Stimulated activated CD8-positive, alpha-beta memory T cell treated with anti-CD3 and anti-CD28 coated beads, Interleukin-15, amount 100 ng/mL, for 48 hours (primary cell): ENCODE data around the gene PEAR1.

Source experiments
- DNase-seq, 2 donors: peaks; one replicate each; pipeline ENCODE4 v3.0.0-alpha.2; 2020; ENCODE audit warnings: low read depth in 2 of 2

PEAR1 gene

DNA sequence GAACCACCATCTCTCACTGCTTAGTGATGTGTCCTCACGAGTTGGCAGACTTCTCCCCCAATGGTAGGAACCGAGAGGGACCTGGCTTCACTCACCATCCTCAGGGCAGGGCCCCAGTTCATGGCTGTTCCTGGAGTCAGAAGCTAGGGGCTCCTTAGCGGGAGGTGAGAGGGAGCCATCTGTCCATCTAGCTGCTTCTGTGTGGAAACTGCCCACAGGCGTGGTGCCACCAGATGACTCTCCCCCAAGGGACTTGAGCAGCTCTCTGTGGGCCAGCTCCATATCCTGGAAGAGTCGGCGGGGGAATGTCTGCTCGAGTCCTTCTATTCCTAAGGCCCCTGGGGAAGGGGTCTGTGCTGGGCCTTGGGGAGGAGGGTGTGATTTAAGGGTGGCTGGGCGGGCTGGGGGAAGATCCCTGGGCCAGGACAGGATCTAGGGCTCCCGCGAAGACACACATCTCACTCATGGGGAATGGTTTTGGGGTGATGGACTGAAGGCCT is 43.3 kb downstream of the PEAR1 start:
- DNase-seq: no peak

DNA sequence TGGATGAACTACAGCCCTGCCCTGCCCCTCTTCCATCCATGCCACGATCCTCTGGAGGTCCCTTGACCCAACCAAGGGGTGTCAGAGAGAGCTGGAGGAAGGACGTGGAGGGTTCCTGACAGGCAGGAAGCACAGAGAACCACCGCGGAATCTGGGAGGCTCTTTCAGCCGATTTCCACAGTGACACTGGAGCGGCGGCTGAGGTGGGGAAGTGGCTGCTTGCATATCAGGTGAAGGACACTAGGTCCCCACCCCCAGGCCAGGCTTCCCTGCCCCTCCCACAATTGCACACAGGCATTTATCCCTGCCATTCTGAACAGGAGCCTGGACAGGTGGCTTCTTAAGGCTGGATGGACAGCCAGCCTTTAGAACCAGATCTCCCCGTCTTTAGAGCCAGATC is 44.4 kb downstream of the PEAR1 start:
- DNase-seq: no peak

DNA sequence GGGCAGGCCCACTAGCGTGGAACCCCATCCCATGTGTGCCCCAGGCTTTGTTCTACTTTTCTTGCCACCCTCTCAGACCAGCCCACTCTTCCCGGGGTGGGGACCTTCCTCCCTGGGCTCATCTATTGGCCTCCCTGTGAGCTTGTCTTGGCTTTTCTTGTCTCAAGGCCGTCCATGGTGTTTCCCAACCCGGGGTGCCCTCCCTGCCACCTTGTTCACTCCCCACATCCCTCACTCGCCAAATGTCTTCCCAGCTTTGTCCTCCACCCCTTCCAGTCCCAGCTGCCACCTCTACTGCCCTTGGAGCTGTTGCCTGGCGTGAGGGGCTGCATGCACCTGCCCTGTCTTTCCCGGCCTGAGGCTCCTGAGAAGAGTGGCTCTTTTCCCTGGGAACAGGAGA is 45.3 kb downstream of the PEAR1 start:
- DNase-seq: no peak

DNA sequence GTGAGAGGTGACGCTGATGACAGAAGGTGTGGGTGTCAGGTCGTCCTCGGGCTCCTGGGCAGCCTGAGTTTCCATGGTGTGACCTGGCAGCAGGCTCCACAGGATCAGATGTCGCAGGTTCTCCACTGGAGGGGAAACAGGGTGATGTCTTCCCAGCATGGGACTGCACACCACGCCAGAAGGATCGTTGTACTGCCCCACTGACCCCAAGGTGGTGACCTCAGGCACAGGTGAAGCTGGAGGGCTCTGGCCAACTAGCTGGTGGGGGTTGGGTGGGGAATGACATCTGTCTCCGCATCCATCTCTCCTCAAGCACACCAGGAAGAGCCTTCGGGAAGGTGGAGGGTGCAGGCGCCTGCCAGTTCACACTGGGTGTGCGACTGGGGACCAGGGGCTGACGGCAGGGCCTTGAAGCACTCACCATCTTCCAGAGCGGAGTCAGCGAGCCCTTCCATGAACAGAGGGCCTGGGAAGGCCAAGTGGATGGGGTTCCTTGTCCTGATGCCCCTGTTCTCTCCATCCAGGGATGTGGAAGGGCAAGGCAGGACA is 46.3 kb downstream of the PEAR1 start:
- no peak for DNase-seq

DNA sequence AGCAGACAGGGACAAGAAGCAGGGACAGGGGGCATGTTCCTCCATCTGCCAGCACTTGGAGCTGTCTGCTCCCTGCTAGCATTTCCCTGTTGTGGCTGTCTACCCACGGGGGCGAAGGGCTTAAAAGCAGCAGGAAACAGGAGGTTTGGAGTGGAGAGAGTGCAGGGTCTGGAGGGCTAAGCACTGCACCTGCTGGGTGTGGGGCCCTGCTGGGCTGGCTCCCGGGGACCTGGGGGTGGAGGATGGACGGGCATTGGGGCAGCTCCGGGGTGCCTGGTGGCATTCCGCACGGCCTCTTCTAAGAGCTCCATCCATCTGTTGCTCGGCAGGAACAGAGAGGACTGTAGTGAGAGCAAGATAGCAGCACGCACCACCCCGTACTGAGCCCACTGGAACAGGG is 48.2 kb downstream of the PEAR1 start:
- DNase-seq: no peak

DNA sequence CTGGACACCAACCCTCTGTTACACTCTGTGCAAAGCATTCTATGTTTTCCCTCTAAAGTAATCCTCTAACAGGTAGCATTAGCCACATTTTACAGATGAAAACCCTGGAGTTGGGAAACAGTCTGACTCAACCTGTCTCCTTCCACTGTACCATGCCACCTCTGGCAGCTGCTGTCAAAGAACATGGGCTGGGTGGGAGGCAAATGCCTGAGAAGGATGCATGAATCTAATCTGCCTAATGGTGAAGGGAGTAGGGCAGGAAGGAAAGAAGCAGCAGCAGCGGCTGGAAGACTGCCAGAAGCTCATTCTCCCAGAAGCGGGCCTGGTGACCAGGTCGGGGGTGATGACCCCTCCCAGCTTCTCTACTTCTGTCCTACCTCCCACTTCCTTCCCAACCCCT is 48.7 kb downstream of the PEAR1 start:
- DNase-seq: no peak

DNA sequence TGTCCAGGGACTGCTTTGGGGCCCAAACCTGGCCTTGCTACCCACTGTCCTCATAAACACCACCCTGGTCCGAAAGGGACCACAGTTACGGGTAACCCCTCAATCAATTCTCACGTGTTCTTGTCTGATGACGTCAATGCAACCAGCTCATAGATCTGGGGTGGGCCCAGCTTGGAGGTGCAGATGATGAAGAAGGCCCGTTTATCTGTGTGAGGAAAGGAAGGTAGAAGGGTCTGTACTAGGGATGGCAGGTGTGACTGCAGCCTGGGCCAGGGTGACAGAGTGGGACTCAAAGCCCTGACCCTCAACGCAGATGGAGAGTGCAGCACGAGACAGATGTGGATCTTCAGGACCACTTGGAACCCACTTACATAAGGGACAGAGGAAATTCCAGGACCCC is 49.1 kb downstream of the PEAR1 start:
- DNase-seq: no peak

DNA sequence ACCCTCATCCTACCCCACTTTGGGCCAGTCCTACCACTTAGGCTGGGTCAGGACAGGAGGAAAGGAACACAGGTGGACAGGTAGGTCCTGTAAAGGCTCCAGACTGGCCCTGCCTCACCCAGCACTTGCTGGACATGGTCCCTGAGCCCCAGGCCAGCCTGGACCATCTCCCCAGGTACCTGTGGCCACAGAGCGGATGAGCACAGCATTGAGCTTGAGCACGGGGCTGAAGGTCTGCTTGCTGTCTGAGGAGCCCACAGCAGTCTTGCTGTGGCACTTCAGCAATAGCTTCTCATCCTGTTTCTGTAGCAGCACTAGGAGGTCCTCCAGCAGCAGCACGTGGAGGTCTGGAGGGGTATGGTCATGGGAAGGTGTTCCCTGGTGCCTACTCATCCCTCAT is 50.2 kb downstream of the PEAR1 start:
- DNase-seq: no peak

DNA sequence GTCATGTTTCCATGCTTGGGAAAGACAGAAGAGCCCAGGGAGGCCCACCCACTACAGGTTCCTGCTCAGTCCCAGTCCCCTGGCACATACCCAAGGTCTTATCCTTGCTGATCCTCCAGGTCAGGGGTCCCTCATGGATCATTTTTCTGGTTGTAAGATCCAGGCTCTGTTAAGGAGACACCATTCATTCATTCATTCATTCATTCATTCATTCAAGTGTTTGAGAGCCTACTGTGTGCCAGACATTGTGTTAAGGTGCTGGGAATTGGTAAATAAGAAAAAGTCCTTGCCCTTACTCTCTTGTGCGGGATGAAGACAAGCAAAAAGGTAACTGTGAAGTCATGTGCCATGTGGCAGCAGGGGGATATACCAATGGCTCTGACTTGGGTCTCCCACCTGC is 50.8 kb downstream of the PEAR1 start:
- DNase-seq: no peak

DNA sequence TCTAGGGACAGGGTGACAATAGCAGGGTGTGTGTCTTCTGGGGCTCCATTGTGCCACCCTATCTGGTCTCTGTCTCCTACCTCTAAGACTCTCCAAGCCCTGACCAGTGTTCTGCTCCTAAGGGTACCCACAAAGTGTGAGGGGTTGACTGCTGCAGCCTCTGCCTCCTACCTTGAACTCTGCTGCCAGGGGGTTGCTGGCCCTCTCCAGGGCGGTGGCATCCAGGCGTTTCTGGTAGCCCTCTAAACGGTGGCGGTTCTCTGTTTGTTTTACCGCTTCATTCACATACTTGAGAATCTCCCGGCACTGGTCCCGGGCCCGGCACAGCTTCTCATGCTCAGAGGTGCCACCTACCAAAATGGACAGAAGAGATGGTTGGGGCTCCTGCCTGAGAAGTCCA is 51.3 kb downstream of the PEAR1 start:
- DNase-seq: no peak

DNA sequence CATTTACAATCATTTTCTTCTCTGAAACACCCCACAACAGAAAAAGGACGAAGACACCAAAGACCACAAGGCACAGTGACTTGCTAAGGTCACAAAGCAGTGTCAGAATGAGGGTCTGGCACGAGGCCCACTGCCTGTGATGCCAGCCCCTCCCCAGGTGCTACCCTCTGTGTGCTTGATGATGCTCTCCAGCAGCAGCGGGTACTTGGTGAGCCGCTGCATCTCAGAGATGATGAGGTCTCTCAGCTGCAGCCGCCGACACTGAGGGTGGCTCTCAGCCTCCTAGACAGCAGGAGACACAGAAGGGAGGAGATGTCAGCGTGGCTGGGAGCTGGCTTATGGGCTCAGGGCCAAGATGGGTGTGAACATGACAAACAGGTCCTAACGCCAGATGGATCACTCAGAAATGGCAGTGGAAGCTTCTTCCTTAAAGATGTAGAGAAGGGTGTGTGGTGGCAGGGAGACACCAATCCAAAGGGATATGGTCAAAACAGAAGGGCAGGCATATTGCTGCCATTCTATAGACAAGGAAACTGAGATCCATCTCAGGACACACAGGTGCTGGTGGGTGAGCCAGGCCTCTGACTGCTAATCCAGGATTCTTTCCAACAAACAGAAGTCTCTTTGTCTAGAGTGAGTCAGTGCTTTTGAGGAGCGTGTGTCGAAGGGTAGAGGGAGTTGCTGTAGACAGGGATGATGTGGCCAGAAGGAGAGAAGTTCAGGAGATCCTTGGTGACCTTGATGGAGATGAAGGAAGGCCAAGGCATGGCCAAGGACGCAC is 52.6 kb downstream of the PEAR1 start:
- DNase-seq: no peak

DNA sequence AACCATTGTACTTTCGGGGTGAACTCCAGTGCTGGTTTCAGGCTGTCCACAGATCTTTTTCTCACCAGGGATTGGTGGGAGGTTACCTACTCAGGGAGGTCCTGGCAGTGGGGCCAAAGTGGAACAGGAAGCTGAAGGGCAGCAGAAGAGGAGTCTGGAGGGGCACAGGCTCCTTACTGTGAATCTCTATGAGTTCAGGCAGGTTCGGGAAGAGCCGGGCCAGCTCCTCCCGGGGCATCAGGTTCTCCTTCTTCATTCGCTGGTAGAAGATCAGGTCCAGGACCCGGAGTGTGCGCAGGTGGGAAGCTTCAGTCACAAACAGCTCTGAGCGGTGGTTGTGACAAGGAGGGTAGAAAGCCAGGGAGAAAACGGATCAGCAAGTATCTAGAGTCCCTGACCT is 53.6 kb downstream of the PEAR1 start:
- DNase-seq: no peak

DNA sequence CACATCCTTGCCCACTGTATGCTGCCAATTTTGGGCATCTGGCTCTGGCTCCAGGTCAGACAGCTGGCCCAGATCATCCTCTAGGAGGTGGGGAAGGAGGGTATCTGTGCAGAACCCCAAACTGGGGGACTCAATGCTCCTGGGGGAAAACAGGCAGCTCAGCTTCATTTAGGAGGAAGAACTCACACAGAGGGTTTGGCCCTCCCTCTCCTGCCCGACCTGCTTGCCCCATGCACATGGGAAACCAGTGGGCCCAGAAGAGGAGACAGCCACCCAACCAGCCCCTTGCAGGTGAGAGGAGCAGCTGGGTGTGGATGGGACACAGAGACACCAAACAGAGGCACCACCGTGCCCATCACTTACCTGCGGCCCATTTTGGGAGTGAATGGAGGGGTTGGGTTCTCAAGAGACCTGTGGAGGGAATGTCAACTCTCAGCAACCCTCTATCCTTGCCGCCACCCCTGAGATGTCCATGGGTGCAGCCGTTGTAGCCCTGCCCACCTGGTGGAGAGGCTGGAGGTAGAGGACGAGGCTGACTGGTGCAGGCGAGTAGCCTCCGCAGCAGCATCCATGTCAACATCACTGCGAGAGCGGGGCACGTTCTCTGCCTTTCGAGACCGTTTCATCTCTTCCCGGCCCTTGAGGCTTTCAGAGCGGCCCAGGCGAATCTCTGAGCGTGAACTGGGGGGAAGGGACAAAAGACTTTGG is 54.5 kb downstream of the PEAR1 start:
- no peak for DNase-seq

DNA sequence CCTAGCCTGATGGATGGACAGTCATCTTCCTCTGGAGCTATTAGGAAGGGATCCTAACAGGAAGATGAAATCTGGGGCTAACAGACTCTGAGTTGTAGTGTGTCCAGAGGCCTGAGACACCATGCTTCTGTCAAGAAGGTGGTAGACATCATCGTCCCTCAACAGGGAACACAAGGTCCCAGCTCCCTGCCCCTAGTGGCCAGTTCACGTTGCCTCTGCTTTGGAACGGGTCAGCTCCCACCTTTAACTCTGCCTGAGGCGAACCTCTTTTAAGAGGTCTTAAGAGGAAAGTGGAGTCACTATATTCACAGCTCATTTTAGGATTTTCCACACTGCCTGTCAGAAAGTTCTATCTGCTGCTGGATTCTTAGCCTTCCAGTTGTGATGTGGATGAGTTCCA is 55.2 kb downstream of the PEAR1 start:
- DNase-seq: no peak

DNA sequence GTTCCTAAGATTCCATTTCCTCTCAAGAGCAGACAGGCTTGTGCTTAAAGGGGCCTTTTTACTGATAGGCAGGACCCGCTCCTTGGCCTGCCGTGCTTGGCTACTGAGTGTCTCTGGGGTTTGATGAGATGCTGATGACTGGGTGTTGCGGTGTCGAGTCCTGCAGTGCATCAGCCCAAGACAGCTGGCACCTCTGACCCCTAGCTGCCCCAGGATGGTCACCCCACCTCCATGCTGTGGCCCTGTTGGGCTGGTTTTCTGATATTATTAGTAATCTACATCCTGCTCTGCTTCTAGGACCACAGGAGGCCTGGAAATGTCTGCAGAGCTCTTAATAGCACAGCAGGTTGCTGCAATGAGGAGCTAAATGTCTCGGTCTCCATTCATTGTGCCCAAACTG is 55.6 kb downstream of the PEAR1 start:
- no peak for DNase-seq

DNA sequence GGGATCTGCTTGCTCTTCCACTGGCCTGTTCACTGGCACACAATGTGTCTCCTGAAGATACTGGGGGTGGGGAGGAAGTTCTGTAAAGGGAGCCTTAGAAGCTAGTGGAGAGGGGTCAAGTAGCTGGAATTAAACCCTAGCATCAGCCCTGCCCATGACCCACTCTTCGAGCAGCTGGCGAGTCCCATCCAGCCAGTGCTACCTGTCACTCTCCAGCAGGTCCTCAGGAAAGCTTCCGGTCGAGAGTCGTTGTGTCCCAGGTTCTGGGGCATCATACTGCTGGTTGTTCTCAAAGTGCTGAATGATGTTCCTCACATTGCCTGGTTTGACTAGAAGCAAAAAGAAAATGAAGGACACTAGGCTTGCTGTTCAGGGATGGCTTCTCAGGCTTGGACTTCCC is 57.9 kb downstream of the PEAR1 start:
- DNase-seq: no peak

DNA sequence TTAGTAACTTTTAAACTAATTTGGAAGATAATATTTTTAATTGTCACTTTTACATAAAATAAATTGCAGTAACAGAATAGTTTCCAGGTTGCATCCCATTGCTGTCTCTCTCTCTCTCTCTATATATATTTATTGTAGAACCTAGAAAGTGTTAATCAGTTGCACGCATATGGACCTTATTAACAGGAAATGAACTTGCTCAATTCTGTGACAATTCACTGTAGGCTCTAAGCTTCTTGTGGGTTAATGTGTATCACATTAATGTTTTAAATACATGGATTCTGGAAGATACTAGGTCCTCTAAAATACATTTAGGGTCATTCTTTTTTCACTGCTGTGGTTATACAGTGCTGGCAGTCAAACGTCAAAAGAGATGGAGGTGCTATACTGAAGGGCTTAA is 60.1 kb downstream of the PEAR1 start:
- DNase-seq: no peak

DNA sequence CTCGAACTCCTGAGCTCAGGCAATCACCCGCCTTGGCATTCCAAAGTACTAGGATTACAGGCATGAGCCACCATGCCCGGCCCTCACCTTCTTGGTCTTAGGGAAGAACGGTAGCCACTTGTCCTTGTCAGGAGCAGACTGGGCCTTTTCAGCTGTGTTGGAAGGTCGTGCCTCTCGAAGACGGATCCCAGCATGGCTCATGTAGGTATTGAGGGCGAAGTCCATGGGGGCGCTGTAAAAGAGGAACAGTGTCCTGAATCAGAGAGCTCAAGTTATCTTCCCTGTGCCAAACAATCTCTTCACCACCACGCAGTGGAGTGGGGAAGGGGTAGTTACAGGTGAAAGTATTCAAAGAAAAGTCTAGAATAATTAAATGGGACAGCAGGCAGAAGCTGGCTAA is 62.8 kb downstream of the PEAR1 start:
- no peak for DNase-seq

DNA sequence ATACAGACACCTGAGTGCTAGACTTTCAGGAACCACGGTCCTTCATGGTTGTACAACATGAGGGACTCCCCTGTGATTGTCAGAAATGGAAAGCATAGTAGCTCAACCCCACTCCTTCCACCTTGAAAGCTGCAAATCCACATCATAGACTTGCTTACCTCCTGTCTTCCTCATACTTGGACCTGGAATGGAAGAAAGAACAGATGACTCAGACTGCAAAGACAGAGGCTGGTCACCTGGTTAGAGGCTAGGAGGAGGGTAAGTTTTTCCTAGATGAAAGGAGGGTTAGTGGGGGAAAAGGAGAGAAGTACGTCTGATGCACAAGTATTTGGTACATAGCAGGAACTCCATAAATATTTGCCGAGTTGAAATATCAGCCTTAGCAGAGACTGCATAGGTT is 64.1 kb downstream of the PEAR1 start:
- no peak for DNase-seq

DNA sequence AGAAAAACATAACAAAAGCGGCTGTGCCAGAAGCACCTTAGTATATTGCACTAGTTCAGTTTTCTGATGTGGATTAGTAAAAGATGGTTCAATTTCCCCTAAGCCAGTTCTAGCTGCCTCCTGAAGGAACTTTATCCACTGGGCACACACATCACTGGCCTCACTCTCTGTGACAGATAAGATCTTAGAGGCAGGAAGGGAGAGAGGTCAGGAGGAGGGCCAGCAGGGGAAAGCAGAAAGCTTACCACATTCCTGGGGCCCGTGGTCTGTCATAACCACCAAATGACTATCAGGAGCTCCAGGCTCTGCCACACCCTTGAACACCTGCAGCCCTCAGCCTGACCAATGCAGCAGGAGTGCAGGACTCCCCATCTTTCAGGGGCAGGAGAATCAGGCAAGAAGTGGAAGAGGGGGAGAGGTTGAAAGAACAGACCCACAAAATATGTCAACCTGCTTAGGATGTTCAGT is 64.8 kb downstream of the PEAR1 start:
- DNase-seq: no peak

DNA sequence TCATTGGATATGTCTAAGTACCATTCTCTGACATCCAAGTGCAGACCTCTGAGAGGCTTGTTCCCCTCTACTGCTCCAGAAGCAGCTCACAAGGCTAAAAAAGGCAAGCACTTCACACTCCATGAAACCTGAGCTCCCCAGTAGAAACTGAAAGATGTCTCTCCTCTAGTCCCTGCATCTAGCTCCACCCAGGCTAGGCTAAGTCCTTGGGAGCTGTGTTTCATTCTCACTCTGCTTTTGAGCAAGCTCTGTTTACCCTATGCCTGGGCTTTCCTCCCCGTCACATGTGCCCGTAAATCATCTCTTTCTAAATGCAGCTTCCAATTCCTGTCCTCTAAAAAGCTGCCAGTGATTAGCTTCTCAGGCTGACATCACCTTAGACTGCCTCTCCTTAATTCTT is 65.9 kb downstream of the PEAR1 start:
- no peak for DNase-seq

DNA sequence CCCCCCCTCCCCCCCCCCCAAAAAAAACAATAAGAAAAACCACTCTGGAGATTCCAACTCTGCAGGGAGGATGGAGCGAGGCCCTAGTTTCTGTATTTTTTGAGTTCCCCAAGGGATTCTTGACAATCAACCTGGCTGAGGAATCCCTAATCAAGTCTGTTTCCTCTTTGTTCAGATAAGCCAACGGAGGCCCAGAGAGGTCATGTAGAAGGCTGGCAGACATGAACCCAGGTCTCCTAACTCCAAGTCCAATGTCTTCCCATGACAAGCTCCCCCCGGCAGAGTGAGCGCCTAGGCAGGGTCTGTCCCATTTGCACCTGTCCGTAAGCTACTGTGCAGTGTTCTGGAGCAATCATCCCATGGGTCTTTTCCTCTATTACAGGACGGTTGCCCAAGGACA is 66.4 kb downstream of the PEAR1 start:
- DNase-seq: no peak

DNA sequence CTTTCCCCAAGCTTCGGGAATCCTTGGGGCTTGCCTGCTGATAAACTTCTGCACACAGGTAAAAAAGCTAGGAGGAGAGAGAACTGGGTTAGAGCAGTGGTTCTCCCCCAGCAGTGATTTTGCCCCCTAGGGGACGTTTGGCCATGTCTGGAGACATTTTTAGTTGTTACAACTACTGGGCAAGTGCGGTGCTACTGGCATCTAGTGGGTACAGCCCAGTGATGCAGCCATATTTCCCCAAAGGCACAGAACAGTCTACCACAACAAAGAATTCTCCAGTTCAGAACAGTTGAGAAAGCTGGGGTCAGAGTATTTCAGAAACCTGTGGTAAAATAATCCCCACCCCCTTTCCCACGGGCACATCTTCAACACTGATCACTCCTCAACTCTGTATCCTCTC is 68.2 kb downstream of the PEAR1 start:
- peak; percentile 4 to 10 for DNase-seq
